22Rv1 (cell line): ENCODE measurements around the gene WWP2.

ENCODE experiments used
- H3K27ac ChIP-seq: fragments of 450-650 bp; 2 replicates; pipeline ENCODE4 v1.5.1; 2017
- CTCF ChIP-seq: fragments of 450-650 bp; IDR thresholded peaks from 2 replicates; pipeline ENCODE4 v1.5.1; 2017; ENCODE audit warnings: mild to moderate bottlenecking
- ZFX ChIP-seq: fragments of 450-650 bp; IDR thresholded peaks from 2 replicates; pipeline ENCODE4 v1.6.1; 2017; ENCODE audit warnings: antibody characterized with exemption, borderline replicate concordance

The WWP2 gene

GRCh38 chr16:69863401-69864281 lies 101.5 kb downstream of the WWP2 start:
- H3K27ac ChIP-seq, result no peak overlapping the region

GRCh38 chr16:69865701-69866100 lies 103.6 kb downstream of the WWP2 start:
- TF ChIP-seq ZFX (no peak), CTCF (no peak)
- no peak overlapping the region for H3K27ac ChIP-seq

More at GRCh38 chr16:69863401-69864281, 101.5 kb downstream of the WWP2 start:
- no peak for TF ChIP-seq ZFX
- no peak for TF ChIP-seq CTCF

DNA sequence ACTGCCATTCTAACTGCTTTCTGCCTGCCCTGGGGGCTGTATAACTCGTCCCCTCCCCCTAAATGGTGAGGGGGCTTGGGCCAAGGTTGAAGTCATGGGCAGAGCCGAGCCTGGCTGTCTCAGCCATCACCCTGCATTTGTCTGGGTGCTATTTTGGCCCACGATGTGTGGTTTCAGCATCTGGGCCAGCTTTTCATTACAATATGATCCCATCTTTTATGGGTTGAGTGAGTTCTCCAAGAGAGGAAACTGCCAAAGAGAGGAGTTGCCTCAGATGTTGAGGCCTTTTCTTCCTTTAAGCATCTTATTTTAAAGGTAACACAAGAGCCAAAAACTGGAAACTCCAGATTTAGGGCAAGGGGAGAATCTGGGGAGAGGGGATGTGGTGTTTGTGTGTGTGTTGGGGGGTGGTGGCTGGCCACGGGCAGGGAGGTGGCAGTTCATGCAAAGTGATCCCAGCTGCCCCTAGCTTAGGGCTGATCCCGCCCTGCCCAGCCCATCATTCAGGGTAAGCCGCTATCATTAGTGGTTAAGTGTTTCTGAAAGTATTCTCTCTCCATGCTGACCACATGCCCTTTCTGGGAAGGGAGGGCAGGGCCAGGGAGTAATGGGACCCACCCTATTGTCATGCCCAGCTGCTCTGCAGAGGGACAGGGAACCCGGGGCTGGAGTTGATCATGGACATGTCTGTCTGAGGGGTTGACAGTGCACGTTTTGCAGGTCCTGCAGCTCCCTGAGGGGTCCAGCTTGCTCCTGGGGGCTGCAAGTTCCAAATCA lies 105.8 kb downstream of the WWP2 start:
- H3K27ac ChIP-seq, result no peak overlapping the region
- no peak for TF ChIP-seq CTCF
- no peak for TF ChIP-seq ZFX

GRCh38 chr16:69870761-69871160 lies 108.6 kb downstream of the WWP2 start:
- H3K27ac ChIP-seq, result no peak overlapping the region
- no peak for TF ChIP-seq ZFX
- TF ChIP-seq CTCF, result no peak

DNA sequence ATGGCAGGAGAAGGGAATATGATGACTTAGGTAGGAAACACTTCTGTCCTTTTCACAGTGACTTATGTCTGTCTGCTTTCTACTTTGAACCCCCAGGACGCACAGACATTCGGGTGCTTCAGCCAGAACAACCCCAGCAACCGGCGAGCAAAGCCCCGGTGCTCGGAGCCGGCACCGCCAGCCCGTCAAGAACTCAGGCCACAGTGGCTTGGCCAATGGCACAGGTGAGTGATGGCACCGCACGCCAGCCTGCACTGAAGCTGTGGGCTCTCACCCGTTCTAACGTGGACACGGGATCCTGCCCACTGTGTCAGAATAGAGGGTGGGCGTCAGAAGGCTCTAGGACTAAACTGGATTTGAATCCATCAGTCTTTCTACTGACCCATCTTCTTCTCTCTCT lies 109.6 kb downstream of the WWP2 start:
- H3K27ac ChIP-seq, result no peak overlapping the region
- no peak for TF ChIP-seq ZFX
- TF ChIP-seq CTCF, result no peak

GRCh38 chr16:69872888-69873287 lies 110.8 kb downstream of the WWP2 start:
- H3K27ac ChIP-seq, result no peak overlapping the region
- TF ChIP-seq ZFX (no peak), CTCF (no peak)

GRCh38 chr16:69873783-69874182 lies 111.7 kb downstream of the WWP2 start:
- TF ChIP-seq ZFX (no peak), CTCF (no peak)
- H3K27ac ChIP-seq, result no peak overlapping the region
